Smooth muscle cell (in vitro differentiated cells): ENCODE results near the gene CACNA1I. TPM values are rescaled to one million over a fixed set of nuclear protein-coding genes. Genes with fewer than 3 reads are reported as not detected.

Source experiments
- DNase-seq: peaks from one replicate; lab custom pipeline; 2025; ENCODE audit not compliant: unreplicated experiment; lab: John Stamatoyannopoulos, UW
- H2AFZ ChIP-seq: fragments of 200-600 bp; sonication (generic); 2 replicates; pipeline ENCODE4 v1.6.0; 2016; ENCODE audit warnings: antibody characterized with exemption, low read depth, mild to moderate bottlenecking
- H3F3A ChIP-seq: fragments of 200-600 bp; sonication (generic); 2 replicates; pipeline ENCODE4 v1.6.0; 2017; ENCODE audit warnings: antibody characterized with exemption, low read depth
- H3K27ac ChIP-seq: fragments of 200-600 bp; sonication (generic); 2 replicates; pipeline ENCODE4 v1.5.1; 2016; ENCODE audit warnings: low read depth, mild to moderate bottlenecking
- H3K27me3 ChIP-seq: fragments of 200-600 bp; sonication (generic); 2 replicates; pipeline ENCODE4 v1.6.1; 2016; ENCODE audit warnings: low read depth, mild to moderate bottlenecking
- H3K36me3 ChIP-seq: fragments of 200-600 bp; sonication (generic); 2 replicates; pipeline ENCODE4 v1.5.1; 2016; ENCODE audit warnings: low read depth
- H3K4me1 ChIP-seq: fragments of 200-600 bp; sonication (generic); 2 replicates; pipeline ENCODE4 v1.5.1; 2016; ENCODE audit warnings: low read depth
- H3K4me2 ChIP-seq: fragments of 200-600 bp; sonication (generic); 2 replicates; pipeline ENCODE4 v1.6.0; 2016; ENCODE audit warnings: mild to moderate bottlenecking
- H3K4me3 ChIP-seq: fragments of 200-600 bp; sonication (generic); 2 replicates; pipeline ENCODE4 v1.5.1; 2016; ENCODE audit warnings: mild to moderate bottlenecking
- H3K79me2 ChIP-seq: fragments of 200-600 bp; sonication (generic); 2 replicates; pipeline ENCODE4 v1.6.0; 2016; ENCODE audit warnings: low read depth, mild to moderate bottlenecking
- H3K9ac ChIP-seq: fragments of 200-600 bp; sonication (generic); 2 replicates; pipeline ENCODE4 v1.6.0; 2016; ENCODE audit warnings: low read depth
- H3K9me3 ChIP-seq: fragments of 200-600 bp; sonication (generic); replicated peaks from 2 replicates; pipeline ENCODE4 v1.5.1; 2016; ENCODE audit warnings: low read depth
- H4K20me1 ChIP-seq: fragments of 200-600 bp; sonication (generic); 2 replicates; pipeline ENCODE4 v1.6.0; 2016; ENCODE audit warnings: low read depth
- WGBS: methylation state at CpG from one replicate; pipeline ENCODE4 v1.1.7; 2016; ENCODE audit warnings: low lambda C conversion rate; 5-methylcytosine and 5-hydroxymethylcytosine counted together
- polyA plus RNA-seq: library from polyadenylated mRNA; unstranded; fragments of >200 nt; fragmentation: Nextera tagmentation; extraction: Ambion mirVana; gene quantifications from 2 replicates; pipeline ENCODE4 v1.2.1, GENCODE V29; 2016
- total RNA-seq: library from RNA; depleted of rRNA; stranded (reverse); fragments of >200 nt; gene quantifications from 2 replicates; pipeline ENCODE4 v1.2.3, GENCODE V29; 2014
- TF ChIP-seq, protein P1 (sequence below): fragments of 200-600 bp; sonication (generic); IDR thresholded peaks from 2 replicates; pipeline ENCODE4 v1.5.1; 2017; ENCODE audit warnings: borderline replicate concordance, mild to moderate bottlenecking, antibody characterized with exemption; ENCODE audit not compliant: insufficient read depth, poor library complexity, severe bottlenecking

Gene CACNA1I
- total and polyA plus RNA-seq, 2 experiments from 2014 or later, result not detected

DNA sequence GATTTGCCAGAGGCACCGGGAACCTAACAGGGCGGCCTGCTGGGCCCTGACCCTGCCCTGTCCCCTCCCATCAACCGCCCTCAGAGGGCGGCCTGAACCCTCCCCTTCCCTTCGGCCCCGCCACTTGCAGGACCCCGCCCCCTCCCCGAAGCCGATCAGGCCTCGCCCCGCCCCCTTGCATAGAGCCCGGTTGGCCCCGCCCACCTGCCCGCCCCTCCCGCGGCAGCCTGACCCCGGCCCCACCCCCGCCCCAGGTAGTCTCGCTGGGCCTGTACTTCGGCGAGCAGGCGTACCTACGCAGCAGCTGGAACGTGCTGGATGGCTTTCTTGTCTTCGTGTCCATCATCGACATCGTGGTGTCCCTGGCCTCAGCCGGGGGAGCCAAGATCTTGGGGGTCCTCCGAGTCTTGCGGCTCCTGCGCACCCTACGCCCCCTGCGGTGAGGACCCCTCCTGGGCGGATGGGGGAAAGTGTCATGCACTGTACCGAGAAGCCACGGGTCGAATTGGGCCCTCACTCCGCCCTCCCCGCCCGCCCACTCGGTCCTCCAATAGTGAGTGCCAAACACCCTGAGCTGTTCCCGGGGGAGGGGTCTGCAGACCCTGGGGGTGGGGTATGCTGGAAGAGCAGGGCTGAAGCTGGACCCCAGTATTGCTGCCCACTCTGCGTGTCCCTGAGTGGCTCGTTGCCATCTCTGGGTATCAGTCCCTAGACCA, 94.1 kb downstream of the CACNA1I start:
- no peaks in the 10 kb centered on the region for H4K20me1 ChIP-seq
- 16% methylated on average over 15 of the region's 44 CpGs for WGBS
- H3K9me3 ChIP-seq, result no peaks in the 10 kb centered on the region
- no peaks in the 10 kb centered on the region for H3K79me2 ChIP-seq
- no peak overlapping the region for H3K4me3 ChIP-seq
- H3K36me3 ChIP-seq, result no peaks in the 10 kb centered on the region
- TF ChIP-seq, protein P1, sequence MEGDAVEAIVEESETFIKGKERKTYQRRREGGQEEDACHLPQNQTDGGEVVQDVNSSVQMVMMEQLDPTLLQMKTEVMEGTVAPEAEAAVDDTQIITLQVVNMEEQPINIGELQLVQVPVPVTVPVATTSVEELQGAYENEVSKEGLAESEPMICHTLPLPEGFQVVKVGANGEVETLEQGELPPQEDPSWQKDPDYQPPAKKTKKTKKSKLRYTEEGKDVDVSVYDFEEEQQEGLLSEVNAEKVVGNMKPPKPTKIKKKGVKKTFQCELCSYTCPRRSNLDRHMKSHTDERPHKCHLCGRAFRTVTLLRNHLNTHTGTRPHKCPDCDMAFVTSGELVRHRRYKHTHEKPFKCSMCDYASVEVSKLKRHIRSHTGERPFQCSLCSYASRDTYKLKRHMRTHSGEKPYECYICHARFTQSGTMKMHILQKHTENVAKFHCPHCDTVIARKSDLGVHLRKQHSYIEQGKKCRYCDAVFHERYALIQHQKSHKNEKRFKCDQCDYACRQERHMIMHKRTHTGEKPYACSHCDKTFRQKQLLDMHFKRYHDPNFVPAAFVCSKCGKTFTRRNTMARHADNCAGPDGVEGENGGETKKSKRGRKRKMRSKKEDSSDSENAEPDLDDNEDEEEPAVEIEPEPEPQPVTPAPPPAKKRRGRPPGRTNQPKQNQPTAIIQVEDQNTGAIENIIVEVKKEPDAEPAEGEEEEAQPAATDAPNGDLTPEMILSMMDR, result no peak
- no peaks in the 10 kb centered on the region for H3F3A ChIP-seq
- no peak overlapping the region for H2AFZ ChIP-seq
- no peak overlapping the region for H3K4me2 ChIP-seq
- no peak overlapping the region for H3K9ac ChIP-seq
- H3K27ac ChIP-seq, result no peak overlapping the region
- H3K4me1 ChIP-seq, result peaks cover 6% of the 10 kb centered on the region
- DNase-seq, result no peak
- peaks cover 58% of the 10 kb centered on the region for H3K27me3 ChIP-seq

DNA sequence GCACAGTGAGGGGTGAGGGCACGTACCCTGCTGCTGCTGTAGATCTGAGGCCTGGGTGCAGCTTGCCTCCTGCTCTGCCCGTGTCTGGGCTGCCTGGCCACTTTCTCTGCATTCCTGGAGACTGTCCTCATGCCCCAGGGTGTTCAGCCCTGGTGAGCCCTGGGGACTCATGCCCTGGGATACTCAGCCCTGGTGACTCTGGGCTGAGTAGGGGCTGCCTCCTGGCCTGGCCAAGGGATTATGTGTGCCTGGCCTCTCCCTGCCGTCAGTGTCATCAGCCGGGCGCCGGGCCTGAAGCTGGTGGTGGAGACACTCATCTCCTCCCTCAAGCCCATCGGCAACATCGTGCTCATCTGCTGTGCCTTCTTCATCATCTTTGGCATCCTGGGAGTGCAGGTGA, 94.7 kb downstream of the CACNA1I start:
- Histone ChIP-seq H3K27ac (no peak overlapping the region), H3F3A (no peaks in the 10 kb centered on the region), H3K9ac (no peak overlapping the region), H3K27me3 (peaks cover 52% of the 10 kb centered on the region), H3K4me1 (peaks cover 6% of the 10 kb centered on the region), H3K9me3 (no peaks in the 10 kb centered on the region), H3K4me2 (no peak overlapping the region), H2AFZ (no peak overlapping the region), H3K36me3 (no peaks in the 10 kb centered on the region), H4K20me1 (no peaks in the 10 kb centered on the region), H3K79me2 (no peaks in the 10 kb centered on the region), H3K4me3 (no peak overlapping the region)
- TF ChIP-seq, protein P1, result no peak
- WGBS, result 81% methylated on average over 8 of the region's 8 CpGs
- DNase-seq, result no peak

DNA sequence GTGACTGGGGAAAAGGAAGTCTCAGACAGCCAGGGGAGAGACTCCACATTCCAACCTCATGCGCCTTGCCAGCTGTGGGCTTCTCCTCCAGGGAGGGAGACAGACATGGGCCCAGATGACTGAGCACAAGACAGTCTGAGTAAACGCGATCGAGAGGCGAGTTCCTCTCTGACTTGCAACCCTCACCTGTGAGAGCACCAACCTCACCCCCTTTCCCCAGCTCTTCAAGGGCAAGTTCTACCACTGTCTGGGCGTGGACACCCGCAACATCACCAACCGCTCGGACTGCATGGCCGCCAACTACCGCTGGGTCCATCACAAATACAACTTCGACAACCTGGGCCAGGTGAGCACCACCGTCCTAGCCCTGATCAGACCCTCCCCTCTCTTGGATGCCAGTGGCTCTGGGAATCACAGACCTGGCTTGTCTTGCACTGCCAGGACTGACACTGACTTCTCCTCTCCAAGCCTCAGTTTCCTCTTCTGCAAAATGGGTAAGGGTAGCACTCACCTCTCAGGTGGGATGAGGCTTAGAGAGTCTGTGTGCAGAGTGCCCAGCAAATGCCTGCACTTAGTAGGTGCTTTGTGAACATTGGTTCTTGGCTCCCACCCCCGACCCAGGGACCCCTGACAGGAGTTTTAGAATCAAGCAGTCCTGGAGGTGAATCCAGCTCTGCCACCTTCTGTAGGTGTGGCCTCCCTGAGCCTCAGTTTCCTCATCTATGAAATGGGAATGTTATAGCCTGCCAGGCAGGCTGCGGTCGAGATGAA, 95.3 kb downstream of the CACNA1I start:
- no peaks in the 10 kb centered on the region for H3K36me3 ChIP-seq
- no peak overlapping the region for H3K9ac ChIP-seq
- WGBS, result 93% methylated on average over 16 of the region's 16 CpGs
- H2AFZ ChIP-seq, result no peak overlapping the region
- TF ChIP-seq, protein P1, result no peak
- H3F3A ChIP-seq, result no peaks in the 10 kb centered on the region
- H3K4me3 ChIP-seq, result no peak overlapping the region
- H3K27me3 ChIP-seq, result peaks cover 46% of the 10 kb centered on the region
- H3K79me2 ChIP-seq, result no peaks in the 10 kb centered on the region
- no peak overlapping the region for H3K27ac ChIP-seq
- no peak for DNase-seq
- no peaks in the 10 kb centered on the region for H4K20me1 ChIP-seq
- H3K4me1 ChIP-seq, result peaks cover 6% of the 10 kb centered on the region
- H3K4me2 ChIP-seq, result no peak overlapping the region
- no peaks in the 10 kb centered on the region for H3K9me3 ChIP-seq

DNA sequence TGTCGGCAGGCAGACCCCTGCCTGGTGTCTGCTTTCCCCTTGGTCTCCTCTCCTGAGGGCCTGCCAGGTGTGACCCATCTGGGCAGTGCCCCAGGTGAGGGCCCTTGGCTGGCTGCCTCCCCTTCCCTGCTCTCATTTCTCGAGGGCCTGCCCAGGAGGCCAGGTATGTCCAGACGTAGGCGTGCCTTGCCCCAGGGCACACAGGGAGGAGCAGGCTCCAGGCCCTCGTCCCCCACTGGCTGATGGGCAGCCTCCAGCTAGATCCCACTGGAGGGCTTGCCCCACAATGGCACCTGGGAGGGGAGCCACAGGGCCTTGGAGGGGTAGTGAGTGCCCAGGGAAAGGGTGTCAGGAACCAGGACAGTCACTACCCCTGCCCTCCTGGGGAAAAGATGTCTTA, 95.9 kb downstream of the CACNA1I start:
- WGBS, result 83% methylated on average over 5 of the region's 5 CpGs

More for the DNA sequence above, 95.9 kb downstream of the CACNA1I start:
- no peaks in the 10 kb centered on the region for H3F3A ChIP-seq
- TF ChIP-seq, protein P1, result no peak
- H3K27me3 ChIP-seq, result peaks cover 39% of the 10 kb centered on the region
- no peak overlapping the region for H2AFZ ChIP-seq
- no peaks in the 10 kb centered on the region for H3K36me3 ChIP-seq
- H3K9ac ChIP-seq, result no peak overlapping the region
- no peak overlapping the region for H3K4me2 ChIP-seq
- no peaks in the 10 kb centered on the region for H4K20me1 ChIP-seq
- H3K9me3 ChIP-seq, result peaks cover 3% of the 10 kb centered on the region
- no peak overlapping the region for H3K27ac ChIP-seq
- no peak overlapping the region for H3K4me3 ChIP-seq
- peaks cover 6% of the 10 kb centered on the region for H3K4me1 ChIP-seq
- H3K79me2 ChIP-seq, result no peaks in the 10 kb centered on the region
- no peak for DNase-seq
